CD4-positive, alpha-beta T cell treated with Interleukin-2 at 100 ng/mL for 4 hours (primary cell): ENCODE data around the gene OBSCN.

Experiments
- DNase-seq: peaks from one replicate; pipeline ENCODE4 v3.0.0-alpha.2; 2020; ENCODE audit warnings: low spot score

The OBSCN gene

GRCh38 chr1:228417483-228418203 is 209.8 kb downstream of the OBSCN start:
- peak; percentile 8 for DNase-seq

- DNase-seq = no peak
Measured at GRCh38 chr1:228420968-228421826, 213.4 kb downstream of the OBSCN start.

DNA sequence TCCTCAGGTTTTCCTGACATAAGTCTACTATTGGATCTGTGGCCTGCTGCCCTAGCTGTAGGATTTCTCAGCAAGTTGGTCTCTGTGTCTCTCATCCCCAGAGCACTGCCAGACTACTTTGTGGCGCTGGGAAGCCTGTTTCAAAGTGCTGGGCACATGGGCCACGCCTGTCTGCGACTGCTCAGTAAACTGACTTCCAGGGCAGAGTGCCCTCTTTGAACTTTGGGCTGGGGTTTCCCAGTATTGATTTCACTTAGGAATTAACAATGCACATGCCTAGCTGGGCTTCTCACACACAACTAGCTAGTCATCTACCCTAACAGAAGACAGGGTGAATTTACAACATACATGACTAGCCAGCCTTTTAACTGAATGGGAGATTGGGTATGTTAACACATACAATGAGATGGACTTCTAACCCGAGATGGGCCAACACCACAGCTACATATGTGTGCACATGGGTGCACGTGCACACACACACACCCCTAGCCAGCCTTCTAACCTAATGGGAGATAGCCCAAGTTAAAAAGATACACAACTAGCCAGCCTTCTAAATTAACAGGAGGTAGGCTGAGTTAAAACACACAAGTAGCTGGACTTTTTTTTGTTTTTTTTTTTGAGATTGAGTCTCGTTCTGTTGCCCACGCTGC is 215.7 kb downstream of the OBSCN start:
- no peak for DNase-seq

- no peak for DNase-seq
Measured at GRCh38 chr1:228424685-228425660, 217.1 kb downstream of the OBSCN start.

GRCh38 chr1:228426518-228427175 is 218.8 kb downstream of the OBSCN start:
- DNase-seq = no peak

- DNase-seq = no peak
Measured at GRCh38 chr1:228428412-228428811, 220.6 kb downstream of the OBSCN start.
